Measurements from ENCODE around the gene SLC16A7.

DNA sequence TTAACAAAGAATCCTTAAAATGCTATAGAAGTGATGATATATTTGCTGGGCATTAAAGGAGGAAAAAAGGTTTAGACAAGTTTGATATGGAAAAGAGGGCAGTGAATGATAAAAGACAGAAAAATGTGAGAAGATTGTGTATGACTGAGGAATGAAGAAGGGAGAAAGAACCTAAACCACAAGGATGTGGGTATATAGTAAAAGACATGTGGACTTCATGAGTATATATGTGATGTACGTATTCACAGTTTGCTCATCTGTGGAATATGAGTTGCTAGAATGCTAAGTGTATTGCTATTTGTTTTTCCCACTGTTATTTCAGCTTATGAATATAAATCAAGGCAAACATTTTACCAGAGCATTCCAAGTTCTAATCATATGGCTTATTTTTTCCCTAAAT lies 2.1 kb upstream of the SLC16A7 start:
- TF ChIP-seq EP300 (IDR thresholded peaks at IDR 0.05) (no peak), POLR2AphosphoS5 (IDR thresholded peaks at IDR 0.05) (no peak), POLR2A (IDR thresholded peaks at IDR 0.05; ENCODE audit: low read depth) (no peak)
- TF ChIP-seq, protein P1, sequence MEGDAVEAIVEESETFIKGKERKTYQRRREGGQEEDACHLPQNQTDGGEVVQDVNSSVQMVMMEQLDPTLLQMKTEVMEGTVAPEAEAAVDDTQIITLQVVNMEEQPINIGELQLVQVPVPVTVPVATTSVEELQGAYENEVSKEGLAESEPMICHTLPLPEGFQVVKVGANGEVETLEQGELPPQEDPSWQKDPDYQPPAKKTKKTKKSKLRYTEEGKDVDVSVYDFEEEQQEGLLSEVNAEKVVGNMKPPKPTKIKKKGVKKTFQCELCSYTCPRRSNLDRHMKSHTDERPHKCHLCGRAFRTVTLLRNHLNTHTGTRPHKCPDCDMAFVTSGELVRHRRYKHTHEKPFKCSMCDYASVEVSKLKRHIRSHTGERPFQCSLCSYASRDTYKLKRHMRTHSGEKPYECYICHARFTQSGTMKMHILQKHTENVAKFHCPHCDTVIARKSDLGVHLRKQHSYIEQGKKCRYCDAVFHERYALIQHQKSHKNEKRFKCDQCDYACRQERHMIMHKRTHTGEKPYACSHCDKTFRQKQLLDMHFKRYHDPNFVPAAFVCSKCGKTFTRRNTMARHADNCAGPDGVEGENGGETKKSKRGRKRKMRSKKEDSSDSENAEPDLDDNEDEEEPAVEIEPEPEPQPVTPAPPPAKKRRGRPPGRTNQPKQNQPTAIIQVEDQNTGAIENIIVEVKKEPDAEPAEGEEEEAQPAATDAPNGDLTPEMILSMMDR (IDR thresholded peaks at IDR 0.05), result no peak
